Measurements from ENCODE around the gene CTDSPL. TPM values are rescaled to one million over a fixed set of nuclear protein-coding genes. Genes with fewer than 3 reads are reported as not detected.

Gene CTDSPL
- total RNA-seq, 1 experiment from 2014 or later: 34.4 TPM

DNA sequence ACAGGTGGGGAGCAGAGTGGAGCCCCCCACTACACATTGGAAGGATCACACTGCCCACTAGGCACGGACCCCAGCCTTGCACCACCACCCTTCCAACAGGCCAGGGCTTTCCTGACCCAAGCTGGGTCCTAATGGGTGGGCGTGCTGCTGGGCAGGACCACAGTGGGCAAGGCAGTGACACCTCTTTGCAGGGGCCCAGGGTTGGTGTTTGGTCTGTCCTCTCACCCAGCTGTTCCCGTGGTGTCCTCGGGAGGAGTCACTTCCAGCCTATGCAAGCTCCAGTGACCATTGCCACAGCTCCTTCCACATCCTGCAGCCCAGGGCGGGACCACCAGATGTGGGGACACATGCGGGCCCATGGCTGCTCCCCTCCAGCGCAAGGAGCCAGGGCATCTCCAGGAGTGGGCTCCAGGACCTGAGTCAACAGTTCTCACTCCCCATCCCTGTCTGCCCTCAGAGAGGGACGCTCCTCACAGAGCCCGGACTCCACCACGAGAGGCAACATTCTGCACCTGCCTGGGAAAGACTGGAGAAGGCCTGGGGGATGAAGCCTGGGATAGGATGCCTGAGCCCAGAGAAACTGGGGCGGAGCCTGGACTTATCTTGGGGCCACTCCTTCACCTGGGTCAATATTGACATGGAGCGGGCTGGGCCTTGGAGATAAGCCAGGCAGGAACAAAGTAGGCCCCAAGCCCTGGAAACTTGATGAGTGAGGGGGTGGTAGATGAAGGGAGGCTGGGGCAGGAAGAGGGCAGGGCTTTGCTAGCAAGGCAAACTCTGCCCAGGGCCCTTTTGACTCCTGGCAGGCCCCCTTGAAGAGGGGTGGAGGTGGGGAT, 125.0 kb downstream of the CTDSPL start:
- no peaks in the 10 kb centered on the region for H3K79me2 ChIP-seq (ENCODE audit: insufficient read depth, low read length)
- no peaks in the 10 kb centered on the region for H3K27me3 ChIP-seq (ENCODE audit: insufficient read depth, low read length)
- no peaks in the 10 kb centered on the region for H3K9me2 ChIP-seq (ENCODE audit: insufficient read depth)
- H3K4me1 ChIP-seq (ENCODE audit: control insufficient read depth in 1 of 2, insufficient read depth in 2 of 2, low read length in 2 of 2): peaks cover 10 to 15% of the 10 kb centered on the region in 2 experiments; a peak in 2 of 4 replicates
- DNase-seq (ENCODE audit: low read depth, low spot score) (no peak), ATAC-seq (peak; percentile 37)
- peak overlapping the region; percentile 17; the same call in 1 of the 2 replicates for H3K4me2 ChIP-seq (ENCODE audit: low read length)
- ChIA-PET CTCF (interaction anchor here (1.3 to 1.8 kb wide), 4 partner anchors 10 to 131 kb away, joined by 4 to 8 read pairs (median 5); no protein-coding TSS in a partner anchor), POLR2A (no interaction called here), RAD21 (ENCODE audit: low non-redundant PET in 1 of 2, low total read pairs in 2 of 2, uncharacterized antibody in 2 of 2, unreplicated experiment in 2 of 2) (no interaction called here)
- H4K20me1 ChIP-seq (ENCODE audit: insufficient read depth): no peaks in the 10 kb centered on the region
- intact Hi-C loops (cut with micrococcal nuclease): no loop called here
- H3K9ac ChIP-seq (ENCODE audit: low read length): no peak overlapping the region
- no peak overlapping the region for H3K27ac ChIP-seq (ENCODE audit: low read depth, low read length)
- no peaks in the 10 kb centered on the region for H3K9me3 ChIP-seq (ENCODE audit: control insufficient read depth in 1 of 2, insufficient read depth in 1 of 2, low read depth in 1 of 2, low read length in 2 of 2)
- H3K4me3 ChIP-seq (replicated peaks in 1 of 2; ENCODE audit: low read depth in 1 of 2, low read length in 2 of 2): no peak overlapping the region
- H2AFZ ChIP-seq (ENCODE audit: low read depth, low read length, poor library complexity, severe bottlenecking): no peak overlapping the region
- no peaks in the 10 kb centered on the region for H3K36me3 ChIP-seq (ENCODE audit: control insufficient read depth in 1 of 2, insufficient read depth in 2 of 2, low read length in 2 of 2)
- no TSS peak for BruUV-seq (replicated peaks)
- no peak for TF ChIP-seq CEBPB (IDR thresholded peaks at IDR 0.05; ENCODE audit: low read depth)
- TF ChIP-seq TCF7L2 (IDR thresholded peaks at IDR 0.05; ENCODE audit: borderline replicate concordance, extremely low read depth, insufficient read depth, insufficient read length): no peak
- no peak for TF ChIP-seq POLR2A (IDR thresholded peaks at IDR 0.05; ENCODE audit: borderline replicate concordance, extremely low read depth, insufficient read depth, insufficient read length)
- no peak for TF ChIP-seq SRF (IDR thresholded peaks at IDR 0.05; ENCODE audit: low read depth)
- TF ChIP-seq CTCF (IDR thresholded peaks at IDR 0.05 in 2 of 3, conservative IDR thresholded peaks at IDR 0.05 in 1 of 3; ENCODE audit: borderline replicate concordance in 1 of 3, insufficient read depth in 1 of 3, low read depth in 2 of 3, low read length in 2 of 3): no peak

- Histone ChIP-seq H3K4me1 (ENCODE audit: control insufficient read depth in 1 of 2, insufficient read depth in 2 of 2, low read length in 2 of 2) (peaks cover 10 to 20% of the 10 kb centered on the region in 2 experiments; a peak in 3 of 4 replicates), H3K9me2 (ENCODE audit: insufficient read depth) (no peaks in the 10 kb centered on the region), H3K4me3 (replicated peaks in 1 of 2; ENCODE audit: low read depth in 1 of 2, low read length in 2 of 2) (no peak overlapping the region), H3K4me2 (ENCODE audit: low read length) (peak overlapping the region; percentile 17; the same call in 1 of the 2 replicates), H3K9me3 (ENCODE audit: control insufficient read depth in 1 of 2, insufficient read depth in 1 of 2, low read depth in 1 of 2, low read length in 2 of 2) (no peaks in the 10 kb centered on the region), H3K79me2 (ENCODE audit: insufficient read depth, low read length) (no peaks in the 10 kb centered on the region), H4K20me1 (ENCODE audit: insufficient read depth) (no peaks in the 10 kb centered on the region), H3K36me3 (ENCODE audit: control insufficient read depth in 1 of 2, insufficient read depth in 2 of 2, low read length in 2 of 2) (no peaks in the 10 kb centered on the region), H3K9ac (ENCODE audit: low read length) (no peak overlapping the region), H2AFZ (ENCODE audit: low read depth, low read length, poor library complexity, severe bottlenecking) (no peak overlapping the region), H3K27me3 (ENCODE audit: insufficient read depth, low read length) (no peaks in the 10 kb centered on the region), H3K27ac (ENCODE audit: low read depth, low read length) (no peak overlapping the region)
- ATAC-seq (no peak), DNase-seq (ENCODE audit: low read depth, low spot score) (no peak)
- CTCF ChIA-PET: interaction anchor here (1.3 kb wide), 1 partner anchor 10 kb away, joined by 5 read pairs; no protein-coding TSS in a partner anchor
- no peak for TF ChIP-seq EZH2phosphoT487 (IDR thresholded peaks at IDR 0.05; ENCODE audit: borderline replicate concordance)
- TF ChIP-seq SRF (IDR thresholded peaks at IDR 0.05; ENCODE audit: low read depth): no peak
- no peak for TF ChIP-seq RAD21 (IDR thresholded peaks at IDR 0.05; ENCODE audit: low read depth)
- TF ChIP-seq, protein P1, sequence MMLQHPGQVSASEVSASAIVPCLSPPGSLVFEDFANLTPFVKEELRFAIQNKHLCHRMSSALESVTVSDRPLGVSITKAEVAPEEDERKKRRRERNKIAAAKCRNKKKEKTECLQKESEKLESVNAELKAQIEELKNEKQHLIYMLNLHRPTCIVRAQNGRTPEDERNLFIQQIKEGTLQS (IDR thresholded peaks at IDR 0.05): no peak
- TF ChIP-seq EZH2 (IDR thresholded peaks at IDR 0.05): no peak
- TF ChIP-seq EGR1 (IDR thresholded peaks at IDR 0.05; ENCODE audit: low read depth): no peak
- no peak for TF ChIP-seq ELF1 (IDR thresholded peaks at IDR 0.05; ENCODE audit: borderline replicate concordance, low read depth)
- no peak for TF ChIP-seq ZBTB33 (IDR thresholded peaks at IDR 0.05; ENCODE audit: extremely low read depth, insufficient replicate concordance, low read length)
- RAD21 ChIA-PET (ENCODE audit: low non-redundant PET in 1 of 2, low total read pairs in 2 of 2, uncharacterized antibody in 2 of 2, unreplicated experiment in 2 of 2): no interaction called here
- BruUV-seq (replicated peaks): no TSS peak
- intact Hi-C loops (cut with micrococcal nuclease): no loop called here
- POLR2A ChIA-PET: no interaction called here
These were observed 125.6 kb downstream of the CTDSPL start for GRCh38 chr3:37987315-37987697.

Data from HCT116 (cell line).